KG1 (cell line): ENCODE data around the gene DESI2.
"Not testable (repeated sequence)": the region's sequence is repeated elsewhere in the genome, so short reads cannot be mapped to it uniquely, and the experiment has no call there.

Experiments used
- DNase-seq: peaks from one replicate; lab custom pipeline; 2025; lab: John Stamatoyannopoulos, UW

The DESI2 gene

DNA sequence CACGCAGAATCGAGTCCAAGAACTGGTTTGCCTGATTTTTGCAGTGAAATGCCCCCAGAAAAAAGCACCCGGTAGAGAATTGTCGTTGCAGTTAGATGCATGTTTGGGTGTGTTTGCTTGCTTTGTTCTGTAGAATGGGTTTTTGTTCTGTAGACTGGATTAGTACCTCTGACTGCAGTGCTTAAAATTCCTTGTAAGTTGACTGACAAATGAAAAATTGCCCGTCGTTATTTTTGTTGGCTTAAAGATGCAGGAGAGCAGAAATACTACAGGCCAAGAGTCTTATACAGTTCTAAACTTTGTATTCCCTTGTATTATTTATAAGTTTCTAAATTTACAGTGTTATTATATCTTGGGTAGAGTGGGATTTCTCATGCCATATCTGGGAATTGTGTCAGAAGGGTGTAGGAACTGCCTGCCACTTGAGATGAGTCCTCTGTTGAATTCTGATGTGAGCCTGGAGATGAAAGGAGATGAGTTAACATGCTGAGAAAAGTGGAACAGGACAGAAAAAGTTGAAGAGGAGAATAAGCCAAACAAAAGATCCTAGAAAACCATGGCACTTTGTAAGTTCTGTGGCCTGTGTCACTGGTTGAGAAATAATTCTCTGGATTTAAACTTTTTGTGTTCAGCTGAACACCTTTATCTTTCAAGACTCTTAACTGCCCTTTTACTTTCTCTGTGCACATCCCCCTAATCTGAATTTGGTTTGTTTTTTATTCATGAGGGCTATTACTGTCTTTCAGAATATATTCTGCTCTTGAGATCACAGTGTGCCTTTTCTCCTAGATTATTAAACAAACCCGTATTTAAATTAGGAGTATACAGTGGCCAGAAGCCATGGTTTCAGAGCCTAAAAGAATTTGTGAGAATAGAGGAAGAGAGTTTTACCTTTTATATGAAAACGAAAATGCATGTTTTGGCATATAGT lies 1.4 kb downstream of the DESI2 start:
- DNase-seq, result no peak

DNA sequence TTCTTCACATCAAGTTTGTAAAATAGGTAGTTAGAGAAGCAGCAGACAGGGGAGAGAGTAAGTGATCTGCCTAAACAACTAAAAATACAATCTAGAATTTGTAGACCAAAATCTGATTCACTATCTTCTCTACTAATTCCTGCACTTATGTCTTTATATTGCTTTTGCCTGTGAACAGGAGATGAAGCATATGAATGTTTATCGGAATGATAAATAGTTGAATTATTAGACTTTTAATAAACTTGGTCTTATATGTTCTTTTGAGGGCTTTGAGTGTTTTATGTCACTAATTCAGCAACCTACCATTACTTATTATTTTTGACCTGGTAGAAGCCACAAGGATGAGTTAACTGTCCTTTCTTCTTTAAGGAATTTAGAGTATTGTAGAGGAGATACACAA lies 2.3 kb downstream of the DESI2 start:
- DNase-seq, result no peak

DNA sequence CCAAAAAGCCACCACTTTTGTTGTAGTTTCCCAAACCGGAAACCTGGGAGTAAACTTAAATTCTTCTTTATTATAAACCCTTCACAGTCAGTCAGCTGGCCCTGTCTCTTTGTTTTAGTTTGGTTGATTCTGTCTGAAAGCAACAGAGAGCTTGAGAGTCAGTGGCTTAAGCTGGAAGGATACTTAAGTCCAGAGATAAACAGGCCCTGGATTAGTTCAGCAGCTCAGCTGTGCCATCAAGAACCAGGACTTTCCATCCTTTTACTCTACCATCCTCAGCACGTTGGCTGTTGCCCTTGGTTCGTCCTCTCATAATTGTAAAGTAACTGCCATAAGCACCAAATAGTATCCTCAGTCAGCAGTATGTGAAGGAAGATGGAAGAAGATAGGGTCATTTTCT lies 4.5 kb downstream of the DESI2 start:
- DNase-seq, result no peak

DNA sequence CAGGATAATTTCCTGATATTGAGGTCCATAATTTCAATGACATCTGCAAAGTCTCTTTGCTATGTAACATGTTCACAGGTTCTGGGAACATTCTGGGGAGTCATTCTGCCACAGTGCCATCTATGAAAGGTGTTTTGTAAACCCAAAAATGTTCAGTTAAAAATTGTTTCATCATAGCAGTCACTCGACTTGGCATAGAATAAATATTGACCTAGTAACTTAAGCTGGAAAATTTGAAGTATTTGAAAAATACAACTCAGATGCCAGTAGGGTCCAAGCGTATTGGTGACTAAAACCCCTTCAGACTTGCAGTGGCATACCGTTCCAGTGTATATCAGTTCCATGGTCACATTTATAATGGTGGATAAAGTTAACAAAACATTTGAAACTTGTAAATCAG lies 6.8 kb downstream of the DESI2 start:
- no peak for DNase-seq

DNA sequence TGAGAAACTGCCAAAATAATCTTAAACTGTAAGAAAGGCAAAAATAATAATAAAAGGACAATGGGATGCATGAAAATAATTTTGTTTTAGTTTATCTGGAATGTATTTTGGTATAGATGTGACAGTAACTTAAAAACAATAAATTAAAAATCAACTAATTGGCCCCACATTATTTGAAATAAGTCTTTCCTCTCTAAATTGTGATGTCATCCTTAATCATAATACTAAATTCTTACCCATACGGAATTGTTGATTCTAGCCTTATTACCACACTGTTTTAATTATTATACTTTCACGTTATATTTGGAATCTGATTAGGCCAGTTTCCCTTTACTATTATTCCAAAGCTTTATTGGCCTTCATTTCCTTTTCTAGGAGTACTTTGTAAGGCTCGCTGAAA lies 7.7 kb downstream of the DESI2 start:
- DNase-seq, result no peak

DNA sequence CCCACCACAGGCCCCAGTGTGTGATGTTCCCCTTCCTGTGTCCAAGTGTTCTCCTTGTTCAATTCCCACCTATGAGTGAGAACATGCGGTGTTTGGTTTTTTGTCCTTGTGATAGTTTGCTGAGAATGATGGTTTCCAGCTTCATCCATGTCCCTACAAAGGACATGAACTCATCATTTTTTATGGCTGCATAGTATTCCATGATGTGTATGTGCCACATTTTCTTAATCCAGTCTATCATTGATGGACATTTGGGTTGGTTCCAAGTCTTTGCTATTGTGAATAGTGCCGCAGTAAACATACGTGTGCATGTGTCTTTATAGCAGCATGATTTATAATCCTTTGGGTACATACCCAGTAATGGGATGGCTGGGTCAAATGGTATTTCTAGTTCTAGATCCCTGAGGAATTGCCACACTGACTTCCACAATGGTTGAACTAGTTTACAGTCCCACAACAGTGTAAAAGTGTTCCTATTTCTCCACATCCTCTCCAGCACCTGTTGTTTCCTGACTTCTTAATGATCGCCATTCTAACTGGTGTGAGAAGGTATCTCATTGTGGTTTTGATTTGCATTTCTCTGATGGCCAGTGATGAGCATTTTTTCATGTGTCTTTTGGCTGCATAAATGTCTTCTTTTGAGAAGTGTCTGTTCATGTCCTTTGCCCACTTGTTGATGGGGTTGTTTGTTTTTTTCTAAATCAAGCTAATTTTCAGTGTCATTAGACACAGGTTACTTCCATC lies 8.8 kb downstream of the DESI2 start:
- not testable (repeated sequence) for DNase-seq

DNA sequence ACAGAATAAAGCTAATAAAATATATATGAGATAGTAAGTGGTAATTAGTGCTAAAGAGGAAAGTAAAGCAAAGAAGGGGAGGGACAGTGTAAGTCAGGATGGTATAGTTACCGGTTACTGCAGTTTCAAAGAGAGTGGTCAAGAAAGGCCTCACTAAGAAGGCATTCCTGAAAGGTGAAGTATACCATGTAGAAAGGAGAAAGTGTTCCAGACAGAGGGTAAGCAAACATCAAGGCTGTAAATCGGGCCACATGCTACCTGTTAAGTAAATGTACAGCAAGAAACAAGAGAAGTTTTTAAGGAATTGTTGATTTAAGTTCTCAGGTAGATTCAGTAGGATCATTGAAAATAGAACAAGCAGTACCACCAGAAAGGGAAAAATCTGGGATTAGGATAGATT lies 9.7 kb downstream of the DESI2 start:
- no peak for DNase-seq

DNA sequence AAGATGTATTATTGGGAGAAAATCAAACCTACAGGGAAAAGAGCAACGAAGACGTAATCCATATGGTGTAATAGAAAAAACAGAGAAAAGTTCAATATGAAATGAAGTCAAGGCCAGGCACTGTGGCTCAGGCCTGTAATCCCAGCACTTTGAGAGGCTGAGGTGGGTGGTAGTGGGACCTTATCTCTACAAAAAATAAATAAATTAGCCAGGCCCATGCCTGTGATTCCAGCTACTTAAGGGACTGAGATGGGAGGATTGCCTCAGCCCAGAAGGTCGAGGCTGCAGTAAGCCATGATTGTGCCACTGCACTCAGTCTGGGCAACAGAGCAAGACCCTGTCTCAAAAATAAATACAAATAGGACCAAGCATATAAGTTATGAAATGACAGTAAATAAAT lies 11.4 kb downstream of the DESI2 start:
- DNase-seq, result no peak

DNA sequence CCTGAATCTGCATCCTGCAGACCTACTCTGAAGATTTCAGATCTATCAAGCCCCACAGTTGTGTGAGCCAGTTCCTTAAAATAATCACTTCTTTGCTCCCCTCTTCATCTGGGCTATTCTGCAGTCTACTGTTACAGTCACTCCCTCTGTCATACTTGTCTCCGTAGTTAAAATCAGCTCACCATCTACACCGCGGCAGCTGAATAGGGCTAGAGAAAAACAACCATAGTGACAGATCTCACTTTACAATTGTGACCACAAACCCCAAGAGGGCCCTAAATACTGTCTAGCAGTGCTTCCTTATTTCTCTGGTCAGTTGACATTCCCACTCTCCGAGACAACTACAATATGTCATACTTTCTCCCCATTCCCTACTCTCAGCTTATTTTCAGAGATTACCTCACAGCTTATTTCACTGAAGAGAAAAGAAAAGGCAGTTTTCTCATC lies 12.9 kb downstream of the DESI2 start:
- DNase-seq, result no peak

DNA sequence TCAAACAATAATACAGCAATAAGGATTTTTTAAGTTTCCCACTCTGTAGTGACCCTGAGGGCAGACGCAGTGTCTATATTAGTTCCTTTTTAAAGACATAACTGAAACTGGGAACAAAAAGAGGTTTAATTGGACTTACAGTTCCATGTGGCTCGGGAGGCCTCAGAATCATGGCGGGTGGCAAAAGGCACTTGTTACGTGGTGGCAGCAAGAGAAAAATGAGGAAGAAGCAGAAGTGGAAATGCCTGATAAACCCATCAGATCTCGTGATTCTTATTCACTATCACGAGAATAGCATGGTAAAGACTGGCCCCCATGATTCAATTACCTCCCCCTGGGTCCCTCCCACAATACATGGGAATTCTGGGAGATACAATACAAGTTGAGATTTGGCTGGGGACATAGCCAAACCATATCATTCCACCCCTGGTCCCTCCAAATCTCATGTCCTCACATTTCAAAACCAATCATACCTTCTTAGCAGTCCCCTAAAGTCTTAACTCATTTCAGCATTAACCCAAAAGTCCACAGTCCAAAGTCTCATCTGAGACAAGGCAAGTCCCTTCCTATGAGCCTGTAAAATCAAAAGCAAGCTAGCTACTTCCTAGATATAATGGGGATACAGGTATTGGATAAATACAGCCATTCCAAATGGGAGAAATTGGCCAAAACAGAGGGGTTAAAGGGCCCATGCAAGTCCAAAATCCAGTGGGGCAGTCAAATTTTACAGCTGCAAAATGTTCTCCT lies 13.9 kb downstream of the DESI2 start:
- not testable (repeated sequence) for DNase-seq

DNA sequence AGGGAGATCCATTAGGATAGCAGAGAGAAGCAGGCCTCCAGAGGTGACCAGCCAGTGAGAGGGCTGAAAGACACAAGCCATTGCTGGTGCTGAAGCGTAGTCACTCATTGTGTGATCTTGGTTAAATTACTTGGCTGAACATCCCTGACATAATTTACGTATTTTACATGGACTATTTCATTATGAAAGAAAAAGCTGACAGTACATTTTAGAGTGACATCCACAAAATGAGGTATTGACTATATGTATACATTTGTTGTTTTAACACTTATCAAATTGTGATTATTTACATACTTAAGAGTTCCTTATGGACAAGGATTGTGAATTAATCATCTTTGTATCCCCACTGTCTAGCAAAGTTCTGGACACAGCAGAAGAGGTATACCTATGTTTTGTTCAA lies 14.9 kb downstream of the DESI2 start:
- no peak for DNase-seq

DNA sequence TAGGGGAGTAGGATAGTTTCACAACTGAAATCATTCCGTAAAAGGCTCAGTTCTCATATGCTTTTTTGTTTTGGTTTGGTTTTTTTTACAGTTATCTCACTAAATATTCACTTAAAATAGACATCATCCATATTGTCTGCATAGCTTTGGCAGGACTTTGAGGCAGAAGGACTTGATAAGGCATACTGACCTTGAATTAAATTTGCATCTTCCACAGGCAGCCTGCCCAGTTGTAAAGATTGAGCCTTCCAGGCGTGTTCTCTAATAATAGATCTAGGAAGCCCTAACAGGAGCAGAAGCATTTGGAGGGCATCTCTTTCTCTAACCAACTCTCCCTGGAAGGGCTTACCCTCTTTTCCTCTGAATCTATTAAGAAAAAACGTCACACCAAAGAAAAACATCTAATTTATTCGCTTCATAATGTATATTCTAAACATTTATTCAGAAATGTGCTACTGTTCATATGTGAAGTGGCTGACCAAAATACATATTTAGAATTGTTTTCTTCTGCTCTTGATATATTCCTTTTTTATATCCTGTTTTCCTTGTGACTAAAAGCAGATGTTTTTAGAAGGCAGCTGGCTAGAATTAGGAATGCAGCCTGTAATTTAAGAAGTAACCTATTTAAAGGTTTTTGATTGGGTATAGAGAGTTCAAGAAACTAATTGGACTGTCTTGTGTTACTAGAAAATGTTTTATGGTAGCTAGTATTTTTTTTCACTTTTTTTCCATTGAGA lies 20.2 kb downstream of the DESI2 start:
- DNase-seq, result no peak

DNA sequence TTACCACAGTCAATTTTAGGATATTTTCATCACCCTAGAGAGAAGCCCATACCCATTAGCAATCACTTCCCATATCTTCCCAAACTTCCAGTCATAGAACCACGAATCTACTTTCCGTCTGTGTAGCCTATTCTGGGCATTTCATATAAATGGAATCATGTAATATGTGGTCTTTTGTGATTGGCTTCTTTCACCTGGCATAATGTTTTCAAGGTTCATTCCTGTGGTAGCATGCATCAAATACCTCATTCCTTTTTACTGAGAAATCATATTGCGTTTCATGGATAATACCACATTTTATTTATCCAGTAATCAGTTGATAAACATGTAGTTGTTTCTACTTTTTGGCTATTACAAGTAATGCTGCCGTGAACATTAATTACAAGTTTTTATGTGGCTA lies 21.5 kb downstream of the DESI2 start:
- no peak for DNase-seq

DNA sequence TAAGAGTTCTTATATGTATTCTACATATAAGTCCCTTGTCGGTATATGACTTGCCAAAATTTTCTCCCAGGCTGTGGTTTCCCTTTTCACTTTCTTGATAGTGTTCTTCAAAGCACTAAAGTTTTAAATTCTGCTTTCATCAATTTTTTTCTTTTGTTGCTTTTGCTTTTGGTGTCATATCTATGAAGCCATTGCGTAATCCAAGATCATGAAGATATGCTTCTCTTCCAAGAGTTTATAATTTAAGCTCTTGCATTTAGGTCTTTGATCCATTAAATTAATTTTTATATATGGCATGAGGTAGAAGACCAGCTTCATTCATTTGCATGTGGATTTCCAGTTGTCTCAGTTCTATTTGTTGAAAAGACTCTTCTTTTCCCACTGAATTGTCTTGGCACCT lies 22.2 kb downstream of the DESI2 start:
- DNase-seq, result no peak

DNA sequence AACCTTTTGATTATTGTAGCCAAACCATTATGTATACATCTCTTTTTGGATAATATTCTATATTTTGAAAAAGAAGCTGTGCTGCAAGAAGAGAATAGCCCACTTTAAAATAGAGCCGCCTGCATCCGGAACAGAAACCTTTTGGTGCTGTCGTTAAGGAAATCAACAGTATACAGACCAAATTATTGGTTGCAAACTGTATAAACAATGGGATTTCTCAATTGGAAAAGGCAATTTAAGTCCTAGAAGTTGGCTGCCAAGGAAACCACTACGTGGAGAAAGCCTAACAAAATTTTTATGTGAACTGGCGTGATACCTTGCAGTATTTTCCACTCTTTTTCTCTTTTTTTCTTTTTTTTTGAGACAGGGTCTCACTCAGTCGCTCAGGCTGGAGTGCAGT lies 25.8 kb downstream of the DESI2 start:
- no peak for DNase-seq

DNA sequence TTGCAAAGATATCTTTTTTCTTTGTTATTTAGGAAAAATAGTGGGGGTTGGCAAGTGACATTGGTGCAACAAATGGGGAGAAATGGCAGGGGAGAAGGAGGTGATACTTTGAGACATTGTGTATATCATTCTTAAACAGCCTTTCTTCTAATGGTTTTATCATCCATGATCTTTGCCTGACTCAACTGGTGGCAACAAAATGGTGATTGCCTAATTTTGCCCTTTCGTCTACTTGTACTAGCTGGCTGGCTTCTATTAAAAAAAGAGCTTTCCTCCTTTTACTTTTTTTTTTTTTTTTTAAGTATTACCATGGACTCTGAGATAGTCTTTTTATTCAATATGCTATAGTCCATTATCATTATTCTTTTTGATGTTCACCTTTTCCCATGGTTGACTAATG lies 27.7 kb downstream of the DESI2 start:
- no peak for DNase-seq

DNA sequence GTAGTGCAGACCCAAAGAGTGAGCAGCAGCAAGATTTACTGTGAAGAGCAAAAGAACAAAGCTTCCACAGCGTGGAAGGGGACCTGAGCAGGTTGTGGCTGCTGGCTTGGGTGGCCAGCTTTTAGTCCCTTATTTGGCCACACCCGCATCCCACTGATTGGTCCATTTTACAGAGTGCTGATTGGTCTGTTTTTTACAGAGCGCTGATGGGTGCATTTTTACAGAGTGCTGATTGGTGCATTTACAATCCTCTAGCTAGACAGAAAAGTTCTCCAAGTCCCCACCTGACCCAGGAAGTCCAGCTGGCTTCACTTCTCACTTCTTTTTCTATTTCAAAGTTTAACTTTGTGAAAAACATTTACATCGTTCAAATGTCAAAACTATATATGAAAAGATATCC lies 29.2 kb downstream of the DESI2 start:
- not testable (repeated sequence) for DNase-seq

DNA sequence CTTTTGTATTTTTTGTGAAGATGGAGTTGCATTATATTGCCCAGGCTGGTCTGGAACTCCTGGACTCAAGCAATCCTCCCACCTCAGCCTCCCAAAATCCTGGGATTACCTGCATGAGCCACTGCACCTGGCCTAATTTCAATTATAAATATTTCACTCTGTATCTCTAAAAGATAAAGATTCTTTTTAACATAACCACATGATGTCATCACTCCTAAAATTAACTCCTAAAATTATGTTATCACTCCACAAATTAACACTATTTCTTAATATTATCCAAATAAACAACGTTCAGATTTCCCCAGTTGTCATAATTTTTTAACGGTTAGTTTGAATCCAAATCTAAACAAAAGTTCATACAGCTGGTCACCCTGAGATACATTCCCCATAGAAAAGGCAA lies 43.0 kb downstream of the DESI2 start:
- DNase-seq, result no peak

DNA sequence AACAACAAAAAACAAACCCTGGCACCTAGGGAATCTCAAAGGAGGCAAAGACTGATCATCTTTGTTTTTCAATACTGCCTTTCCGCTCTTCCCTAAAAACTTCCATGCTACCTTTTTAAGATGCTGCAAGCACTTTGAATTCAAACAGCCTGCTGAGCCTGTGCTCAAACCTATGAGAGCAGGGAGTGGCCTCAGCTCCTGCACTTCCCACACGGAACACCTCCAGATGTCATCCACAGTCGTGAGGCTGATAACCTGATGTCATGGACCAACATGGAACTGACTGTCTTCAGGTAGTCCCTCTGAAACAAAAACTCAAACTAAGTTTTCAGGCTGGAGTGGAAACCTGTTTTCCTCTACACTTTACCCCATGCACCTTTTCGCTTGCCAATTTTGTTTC lies 46.8 kb downstream of the DESI2 start:
- no peak for DNase-seq

DNA sequence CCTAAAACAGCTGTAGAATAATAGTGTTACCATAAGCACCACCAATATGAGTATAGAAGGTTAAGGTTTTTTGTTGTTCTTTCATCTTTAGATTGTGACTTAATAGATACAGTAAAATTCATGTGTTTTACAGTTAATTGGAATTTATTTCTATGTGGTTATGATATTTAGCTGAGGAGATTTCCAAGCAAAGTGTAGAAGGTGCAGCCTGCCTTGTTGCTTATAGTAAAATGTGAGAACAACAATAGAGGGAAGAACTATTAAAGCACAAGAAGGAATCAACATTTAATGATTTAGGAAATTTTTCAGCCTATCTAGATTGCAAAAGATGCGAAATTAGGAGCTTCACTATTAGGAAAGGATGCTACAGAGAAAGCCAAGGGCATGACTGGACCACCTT lies 47.9 kb downstream of the DESI2 start:
- no peak for DNase-seq

DNA sequence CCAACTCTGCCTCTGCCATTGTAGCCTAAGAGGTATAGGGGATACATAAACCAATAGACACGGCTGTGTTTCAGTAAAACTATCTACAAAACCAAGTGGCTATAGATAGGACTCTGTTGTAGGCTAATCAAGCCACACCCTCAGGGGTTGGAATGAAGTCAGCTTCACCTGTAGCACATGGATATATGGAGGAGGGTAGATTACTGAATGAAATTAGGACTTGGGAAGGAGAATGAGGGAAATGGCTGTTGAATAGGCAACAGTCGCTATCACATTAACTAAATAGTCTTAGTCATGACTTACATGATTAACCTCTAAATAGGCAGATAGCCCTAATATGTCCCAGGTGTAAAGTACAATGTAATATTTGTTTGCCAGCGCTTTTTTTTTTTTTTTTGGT lies 49.7 kb downstream of the DESI2 start:
- no peak for DNase-seq

DNA sequence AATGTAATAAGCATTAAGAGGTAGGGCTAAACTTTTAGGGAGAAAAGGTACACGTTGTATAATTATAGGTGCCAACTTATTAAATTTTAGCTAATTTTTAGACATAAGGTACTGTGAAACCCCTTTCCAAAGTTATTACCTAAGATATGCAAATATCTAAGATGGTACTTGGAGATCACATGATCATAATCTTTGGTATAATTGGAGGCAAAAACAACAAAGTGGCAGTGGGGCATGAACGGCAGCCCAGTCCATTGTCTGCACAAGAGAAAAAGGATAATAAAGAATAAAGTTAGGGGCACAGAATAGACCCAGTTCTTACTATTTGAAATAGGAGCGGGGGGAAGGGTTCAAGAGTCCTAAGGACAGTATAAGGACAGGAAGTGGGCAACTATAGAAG lies 51.2 kb downstream of the DESI2 start:
- DNase-seq, result no peak
